HG02610 (cell line): ENCODE measurements around the gene ZSCAN18.

Experiments
- ATAC-seq: cut with Tn5 transposase; IDR thresholded peaks from one replicate; pipeline ENCODE4 v1.9.1; 2021; ENCODE audit warnings: mild to moderate bottlenecking, moderate library complexity; ENCODE audit not compliant: unreplicated experiment

The ZSCAN18 gene

DNA sequence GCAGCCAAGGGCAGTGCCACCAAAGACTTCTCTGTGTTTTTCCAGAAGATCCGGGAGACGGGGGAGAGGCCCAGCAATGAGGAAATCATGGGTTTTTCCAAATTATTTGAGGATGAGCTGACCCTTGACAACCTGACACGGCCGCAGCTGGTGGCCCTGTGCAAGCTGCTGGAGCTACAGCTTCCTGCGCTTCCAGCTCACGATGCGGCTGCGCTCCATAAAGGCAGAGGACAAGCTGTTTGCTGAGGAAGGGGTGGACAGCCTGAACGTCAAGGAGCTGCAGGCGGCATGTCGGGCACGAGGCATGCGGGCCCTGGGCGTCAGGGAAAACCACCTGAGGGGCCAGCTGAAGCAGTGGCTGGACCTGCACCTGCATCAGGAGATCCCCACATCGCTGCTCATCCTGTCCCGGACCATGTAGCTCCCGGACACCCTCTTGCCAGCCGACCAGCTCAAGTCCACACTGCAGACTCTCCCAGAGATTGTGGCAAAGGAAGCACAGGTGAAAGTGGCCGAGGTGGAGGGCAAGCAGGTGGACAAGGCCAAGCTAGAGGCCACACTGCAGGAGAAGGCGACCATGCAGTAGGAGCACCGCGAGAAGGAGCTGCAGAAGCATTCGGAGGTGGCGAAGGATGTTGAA lies 52.5 kb downstream of the ZSCAN18 start:
- ATAC-seq = no peak

DNA sequence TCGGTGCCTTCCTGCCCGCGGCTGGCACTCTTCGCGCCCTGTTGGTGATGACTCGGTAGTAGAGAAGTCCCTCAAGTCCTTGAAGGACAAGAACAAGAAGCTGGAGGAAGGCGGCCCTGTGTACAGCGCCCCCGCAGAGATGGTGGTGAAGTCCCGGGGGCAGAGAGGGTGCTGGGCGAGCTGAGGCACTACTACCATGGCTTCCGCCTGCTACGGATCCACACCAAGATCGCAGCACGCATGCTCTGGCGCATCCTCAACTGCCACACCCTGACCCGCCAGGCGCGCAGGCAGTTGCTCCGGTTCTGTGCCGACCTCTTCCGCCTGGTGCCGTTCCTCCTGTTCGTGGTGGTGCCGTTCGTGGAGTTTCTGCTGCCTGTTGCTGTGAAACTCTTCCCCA lies 53.1 kb downstream of the ZSCAN18 start:
- no peak for ATAC-seq

DNA sequence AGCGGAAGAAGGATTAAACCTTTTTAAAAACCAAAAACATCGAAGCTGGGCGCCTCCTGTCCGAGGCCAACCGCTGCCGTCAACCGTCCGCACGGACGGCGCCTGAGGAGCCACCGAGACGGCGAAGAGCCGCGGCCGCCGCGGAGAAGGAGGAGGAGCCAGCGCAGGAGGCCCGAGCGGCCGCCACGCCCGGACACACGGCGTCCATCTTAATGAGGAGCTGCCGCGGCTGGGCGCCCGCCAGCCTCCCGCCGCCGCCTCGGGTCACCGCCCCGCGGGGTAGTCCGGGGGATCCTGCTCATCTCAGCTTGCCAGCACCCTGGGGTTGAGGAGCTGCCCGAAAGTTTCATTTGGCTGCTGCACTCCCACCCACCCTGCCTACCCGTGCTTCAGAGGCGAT lies 53.6 kb downstream of the ZSCAN18 start:
- ATAC-seq = no peak

- no peak for ATAC-seq
Observed at GRCh38 chr19:58042495-58043340, 55.3 kb downstream of the ZSCAN18 start.

DNA sequence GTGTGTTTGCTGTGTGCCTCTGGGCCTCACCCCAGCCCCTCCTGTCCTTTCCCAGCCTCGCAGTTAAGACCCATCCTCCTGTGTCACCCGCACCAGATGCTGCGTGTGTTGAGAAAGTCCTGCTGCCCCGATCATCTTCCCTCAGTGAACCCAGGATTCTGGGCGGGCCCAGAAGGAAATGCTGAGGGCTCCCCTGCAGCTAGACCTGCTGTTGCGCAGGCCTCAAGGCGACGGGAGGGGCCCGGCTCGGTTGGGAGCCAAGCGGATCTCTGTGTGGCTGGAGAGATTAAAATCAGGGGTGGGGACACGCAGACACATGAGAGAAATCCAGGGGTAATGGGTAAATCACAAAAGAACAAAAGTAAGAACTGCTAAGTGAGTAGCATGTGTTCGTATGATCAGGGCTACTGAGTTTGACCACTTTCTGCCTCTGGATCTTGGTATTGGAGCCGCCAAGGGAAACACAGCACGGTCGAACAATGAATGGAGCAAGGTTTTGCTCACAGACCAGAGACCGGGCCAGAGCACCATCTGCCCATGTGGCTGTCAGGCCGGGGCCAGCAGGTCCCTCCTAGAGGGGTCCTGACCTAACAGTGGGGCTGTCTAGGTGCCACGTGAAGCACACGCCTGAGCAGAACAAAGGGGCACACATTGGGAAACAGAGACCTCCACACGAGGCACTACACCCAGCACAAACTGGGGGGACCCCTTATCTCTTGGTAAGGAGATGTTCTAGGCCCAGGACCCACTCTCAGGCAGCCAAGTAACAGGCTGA lies 57.1 kb downstream of the ZSCAN18 start:
- ATAC-seq = no peak

GRCh38 chr19:58038688-58039204 lies 59.3 kb downstream of the ZSCAN18 start:
- ATAC-seq = no peak

GRCh38 chr19:58037927-58038687 lies 59.9 kb downstream of the ZSCAN18 start:
- ATAC-seq = no peak

GRCh38 chr19:58035863-58036262 lies 62.2 kb downstream of the ZSCAN18 start:
- no peak for ATAC-seq

DNA sequence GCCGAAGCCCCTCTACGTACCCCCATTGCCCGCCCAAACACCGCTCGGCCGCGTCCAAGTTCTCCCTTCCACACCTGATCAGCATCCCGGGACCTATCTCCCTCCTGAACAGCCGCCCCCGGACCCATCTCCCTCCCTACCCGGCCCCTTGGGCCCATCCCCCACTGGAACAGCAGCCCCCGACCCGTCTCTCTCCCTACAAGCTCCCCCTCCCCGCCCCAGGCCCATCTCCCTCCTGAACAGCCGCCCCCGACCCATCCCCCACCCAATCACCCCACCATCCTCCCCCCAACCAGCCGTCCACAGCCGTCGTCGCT lies 63.6 kb downstream of the ZSCAN18 start:
- no peak for ATAC-seq
